Neutrophil (primary cell): ENCODE measurements around the gene SH3GLB2.

Experiments used
- H3K27ac ChIP-seq: fragments of 200-600 bp; sonication (generic); 2 replicates; pipeline ENCODE4 v1.5.1; 2016; ENCODE audit warnings: mild to moderate bottlenecking, moderate library complexity
- H3K27me3 ChIP-seq: fragments of 200-600 bp; sonication (generic); 2 replicates; pipeline ENCODE4 v1.6.0; 2016; ENCODE audit warnings: mild to moderate bottlenecking
- H3K36me3 ChIP-seq: fragments of 200-600 bp; sonication (generic); 2 replicates; pipeline ENCODE4 v1.5.1; 2017
- H3K4me1 ChIP-seq, 2 experiments: fragments of 200-600 bp in 1 of 2; sonication (generic) in 1 of 2; 1 replicate in 1 of 2; 2 replicates in 1 of 2; pipeline versions ENCODE4 v1.5.1 to v1.6.1; 2013 to 2016; ENCODE audit warnings: low read depth in 1 of 2, low read length in 1 of 2, mild to moderate bottlenecking in 1 of 2, moderate library complexity in 1 of 2; ENCODE audit not compliant: control insufficient read depth in 1 of 2, insufficient read depth in 1 of 2
- H3K4me3 ChIP-seq, 2 experiments: fragments of 200-600 bp in 1 of 2; sonication (generic) in 1 of 2; 1 replicate in 1 of 2; 2 replicates in 1 of 2; pipeline ENCODE4 v1.5.1; 2013 to 2016; ENCODE audit warnings: low read depth in 1 of 2, low read length in 1 of 2, mild to moderate bottlenecking in 1 of 2, moderate library complexity in 1 of 2
- H3K9me3 ChIP-seq: fragments of 200-600 bp; sonication (generic); 2 replicates; pipeline ENCODE4 v1.5.1; 2016
- TF ChIP-seq, protein P1 (sequence below): fragments of 200-600 bp; sonication (generic); IDR thresholded peaks from 2 replicates; pipeline ENCODE4 v1.5.1; 2016; ENCODE audit warnings: antibody characterized with exemption

The SH3GLB2 gene

DNA sequence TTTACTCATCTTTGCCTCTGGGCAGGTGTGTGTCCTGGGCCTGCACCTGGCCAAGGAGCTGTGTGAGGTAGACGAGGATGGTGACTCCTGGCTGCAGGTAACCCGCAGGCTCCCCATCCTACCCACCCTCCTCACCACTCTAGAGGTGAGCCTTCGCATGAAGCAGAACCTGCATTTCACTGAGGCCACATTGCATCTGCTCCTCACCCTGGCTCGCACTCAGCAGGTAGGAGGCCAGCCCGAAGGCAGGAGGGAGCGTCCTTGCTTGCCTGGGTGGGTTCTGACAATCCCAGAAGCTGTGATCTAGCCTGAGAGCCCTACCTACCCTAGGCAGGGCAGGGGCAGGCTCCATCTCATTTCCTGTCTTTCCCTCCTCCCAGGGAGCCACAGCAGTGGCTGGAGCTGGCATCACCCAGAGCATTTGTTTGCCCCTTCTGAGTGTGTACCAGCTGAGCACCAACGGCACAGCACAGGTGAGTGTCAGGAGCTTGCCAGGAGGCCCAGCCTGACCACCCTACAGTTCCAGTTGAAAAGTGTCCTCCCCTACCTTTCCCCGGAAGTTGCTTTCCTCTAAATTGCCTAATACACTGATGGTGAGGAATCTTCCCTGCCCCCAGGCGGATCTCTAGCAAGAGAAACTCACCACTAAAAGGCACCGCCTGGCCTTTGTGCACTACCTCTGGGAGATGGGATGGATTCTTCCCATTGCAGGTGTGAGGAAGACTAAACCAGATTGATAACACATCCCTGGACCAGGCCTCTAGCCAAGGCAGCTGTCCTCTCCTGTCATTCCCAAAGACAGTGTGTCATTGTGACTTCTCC, 26.4 kb downstream of the SH3GLB2 start:
- H3K27ac ChIP-seq: peak overlapping the region; percentile 21
- no peaks in the 10 kb centered on the region for H3K9me3 ChIP-seq
- H3K4me3 ChIP-seq: no peak overlapping the region
- TF ChIP-seq, protein P1, sequence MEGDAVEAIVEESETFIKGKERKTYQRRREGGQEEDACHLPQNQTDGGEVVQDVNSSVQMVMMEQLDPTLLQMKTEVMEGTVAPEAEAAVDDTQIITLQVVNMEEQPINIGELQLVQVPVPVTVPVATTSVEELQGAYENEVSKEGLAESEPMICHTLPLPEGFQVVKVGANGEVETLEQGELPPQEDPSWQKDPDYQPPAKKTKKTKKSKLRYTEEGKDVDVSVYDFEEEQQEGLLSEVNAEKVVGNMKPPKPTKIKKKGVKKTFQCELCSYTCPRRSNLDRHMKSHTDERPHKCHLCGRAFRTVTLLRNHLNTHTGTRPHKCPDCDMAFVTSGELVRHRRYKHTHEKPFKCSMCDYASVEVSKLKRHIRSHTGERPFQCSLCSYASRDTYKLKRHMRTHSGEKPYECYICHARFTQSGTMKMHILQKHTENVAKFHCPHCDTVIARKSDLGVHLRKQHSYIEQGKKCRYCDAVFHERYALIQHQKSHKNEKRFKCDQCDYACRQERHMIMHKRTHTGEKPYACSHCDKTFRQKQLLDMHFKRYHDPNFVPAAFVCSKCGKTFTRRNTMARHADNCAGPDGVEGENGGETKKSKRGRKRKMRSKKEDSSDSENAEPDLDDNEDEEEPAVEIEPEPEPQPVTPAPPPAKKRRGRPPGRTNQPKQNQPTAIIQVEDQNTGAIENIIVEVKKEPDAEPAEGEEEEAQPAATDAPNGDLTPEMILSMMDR: no peak
- no peaks in the 10 kb centered on the region for H3K27me3 ChIP-seq
- H3K4me1 ChIP-seq: peaks cover 14 to 17% of the 10 kb centered on the region in 2 experiments
- H3K36me3 ChIP-seq: peaks cover 73% of the 10 kb centered on the region

DNA sequence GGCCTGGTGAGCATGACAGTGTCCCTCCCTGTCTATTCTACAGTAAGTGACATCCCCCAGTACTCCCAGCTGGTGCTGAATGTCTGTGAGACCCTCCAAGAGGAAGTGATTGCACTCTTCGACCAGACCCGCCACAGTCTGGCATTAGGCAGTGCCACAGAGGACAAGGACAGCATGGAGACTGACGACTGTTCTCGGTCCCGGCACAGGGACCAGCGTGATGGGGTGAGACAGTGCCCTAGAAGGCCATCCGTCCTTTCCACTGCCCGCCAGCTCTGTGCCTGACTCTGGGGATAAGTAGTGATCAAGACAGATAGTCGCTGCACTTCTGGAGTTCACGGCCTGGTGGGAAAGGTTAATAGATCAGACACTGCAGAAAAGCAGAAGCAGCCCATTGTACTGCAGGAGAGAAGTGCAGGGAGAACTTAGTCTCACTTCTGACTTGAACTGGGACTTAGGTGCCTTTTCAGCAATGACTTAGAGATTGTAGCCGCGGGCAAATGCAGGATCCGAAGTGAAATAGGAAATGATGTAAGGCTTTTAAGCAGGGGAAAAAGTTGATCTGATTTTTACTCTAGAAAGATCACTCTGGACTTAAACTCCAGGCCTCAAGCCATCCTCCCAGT, 28.4 kb downstream of the SH3GLB2 start:
- Histone ChIP-seq H3K4me3 (no peak overlapping the region), H3K36me3 (peaks cover 73% of the 10 kb centered on the region), H3K9me3 (no peaks in the 10 kb centered on the region), H3K27ac (no peak overlapping the region), H3K4me1 (peaks cover 14 to 17% of the 10 kb centered on the region in 2 experiments), H3K27me3 (no peaks in the 10 kb centered on the region)
- TF ChIP-seq, protein P1: no peak

DNA sequence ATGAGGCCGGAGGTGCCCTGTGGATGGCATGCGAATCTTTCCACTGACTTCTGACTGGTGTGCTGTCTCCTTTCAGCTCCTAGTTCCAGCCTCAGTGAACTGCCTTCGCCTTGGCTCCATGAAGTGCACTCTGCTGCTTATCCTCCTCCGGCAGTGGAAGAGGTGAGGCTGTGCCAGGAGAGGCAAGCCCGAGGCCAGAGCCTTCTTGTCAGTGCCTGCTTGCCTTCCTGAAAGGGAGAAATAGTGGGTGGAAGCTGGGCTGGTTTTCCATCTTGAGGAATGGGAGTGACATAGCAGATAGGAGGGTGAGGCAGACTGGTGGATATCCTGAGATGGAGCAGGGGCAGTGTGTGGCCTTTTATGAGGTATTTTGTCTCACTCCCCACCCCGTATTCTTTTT, 29.7 kb downstream of the SH3GLB2 start:
- TF ChIP-seq, protein P1: no peak
- Histone ChIP-seq H3K27me3 (no peaks in the 10 kb centered on the region), H3K36me3 (peaks cover 83% of the 10 kb centered on the region)

DNA sequence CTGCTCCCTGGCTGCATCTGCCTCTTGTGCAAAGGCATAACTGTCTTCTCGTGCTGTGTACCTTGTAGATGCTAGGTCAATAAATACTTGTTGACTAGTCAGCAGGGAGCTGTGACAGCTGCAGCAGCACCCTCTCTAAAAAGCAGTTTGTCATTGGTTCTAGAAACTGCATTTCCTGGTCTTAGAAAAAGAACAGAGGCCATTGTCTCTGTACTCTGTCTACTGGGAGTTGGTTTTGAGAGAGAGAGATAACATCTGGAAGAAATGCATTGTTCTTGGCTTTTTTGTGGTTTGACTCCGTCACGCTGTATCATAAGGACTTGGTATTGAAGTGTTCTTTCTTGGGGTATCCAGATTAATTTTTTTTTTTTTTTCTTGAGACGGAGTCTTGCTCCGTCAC, 32.3 kb downstream of the SH3GLB2 start:
- Histone ChIP-seq H3K4me3 (no peak overlapping the region), H3K36me3 (peaks cover 92% of the 10 kb centered on the region)

More for the DNA sequence above, 29.7 kb downstream of the SH3GLB2 start:
- H3K4me1 ChIP-seq: peaks cover 14 to 17% of the 10 kb centered on the region in 2 experiments
- no peaks in the 10 kb centered on the region for H3K9me3 ChIP-seq
- no peak overlapping the region for H3K27ac ChIP-seq
- H3K4me3 ChIP-seq: no peak overlapping the region

DNA sequence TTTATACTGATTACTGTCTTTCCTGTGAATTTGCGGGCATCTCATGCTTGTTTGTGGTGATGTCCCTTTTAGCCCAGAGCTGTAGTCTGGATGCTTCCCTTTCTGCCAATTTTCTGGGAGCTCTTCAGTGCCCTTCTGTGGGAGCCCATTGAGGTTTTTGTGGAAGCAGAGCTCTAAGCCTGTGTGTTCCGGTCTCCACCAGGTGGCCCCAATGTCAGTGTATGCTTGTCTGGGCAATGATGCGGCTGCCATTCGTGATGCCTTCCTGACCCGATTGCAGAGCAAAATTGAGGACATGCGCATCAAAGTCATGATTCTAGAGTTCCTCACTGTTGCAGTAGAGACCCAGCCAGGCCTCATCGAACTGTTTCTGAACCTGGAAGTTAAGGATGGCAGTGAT, 35.1 kb downstream of the SH3GLB2 start:
- Histone ChIP-seq H3K9me3 (no peaks in the 10 kb centered on the region), H3K4me3 (no peak overlapping the region), H3K4me1 (no peaks in the 10 kb centered on the region), H3K36me3 (peaks cover 89% of the 10 kb centered on the region), H3K27me3 (no peaks in the 10 kb centered on the region), H3K27ac (no peak overlapping the region)
- TF ChIP-seq, protein P1: no peak

More for the DNA sequence above, 32.3 kb downstream of the SH3GLB2 start:
- Histone ChIP-seq H3K27ac (no peak overlapping the region), H3K4me1 (no peaks in the 10 kb centered on the region), H3K27me3 (no peaks in the 10 kb centered on the region), H3K9me3 (no peaks in the 10 kb centered on the region)
- TF ChIP-seq, protein P1: no peak
